NCI-H69 (cell line): ENCODE data around the gene C11orf42.

Experiments
- DNase-seq: peaks from one replicate; lab custom pipeline; 2025; lab: John Stamatoyannopoulos, UW

Gene C11orf42

DNA sequence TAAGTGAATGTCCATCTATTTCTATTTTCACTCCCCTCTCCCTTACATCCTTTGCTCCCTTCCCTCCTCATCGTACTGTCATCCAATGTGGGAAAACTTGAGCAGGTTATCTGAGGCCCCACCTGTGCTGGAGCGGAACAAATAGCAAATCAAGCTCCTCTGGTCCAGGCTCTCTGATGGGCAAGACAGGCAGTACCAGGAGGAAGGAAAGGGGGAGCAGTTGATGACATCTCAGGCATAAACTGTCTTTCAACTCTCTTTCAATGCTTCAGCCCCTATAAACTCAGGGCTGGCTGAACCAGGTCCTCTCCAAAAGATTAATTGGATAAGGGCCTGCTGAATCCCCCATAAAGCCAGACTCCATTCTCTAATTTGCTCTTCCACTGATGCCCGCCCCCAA lies 52.8 kb downstream of the C11orf42 start:
- DNase-seq, result no peak

DNA sequence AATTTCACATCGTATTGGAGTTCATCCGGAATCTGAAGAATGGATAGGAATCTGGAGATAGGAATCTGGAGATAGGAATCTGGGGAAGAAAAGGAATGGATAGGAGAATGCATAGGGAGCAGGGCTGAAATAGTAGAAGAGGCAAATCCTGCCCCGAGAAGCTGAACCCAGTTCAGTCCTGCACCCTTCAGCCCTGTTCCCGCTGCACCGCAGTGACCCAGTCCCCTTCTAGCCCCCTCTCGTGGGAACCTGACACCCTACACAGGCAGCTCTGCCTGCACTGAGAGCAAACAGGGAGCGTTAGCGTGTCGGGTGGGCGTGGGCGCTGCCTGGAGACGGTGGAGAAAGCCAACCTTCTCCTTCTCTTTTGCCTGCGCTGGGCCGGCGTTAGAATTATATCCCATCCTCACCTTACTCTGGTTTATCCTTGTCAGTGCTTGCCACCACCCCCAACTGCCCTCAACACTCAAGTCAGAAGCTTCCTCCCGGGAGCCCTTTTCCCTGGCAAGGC lies 53.3 kb downstream of the C11orf42 start:
- DNase-seq, result peak; percentile 49

DNA sequence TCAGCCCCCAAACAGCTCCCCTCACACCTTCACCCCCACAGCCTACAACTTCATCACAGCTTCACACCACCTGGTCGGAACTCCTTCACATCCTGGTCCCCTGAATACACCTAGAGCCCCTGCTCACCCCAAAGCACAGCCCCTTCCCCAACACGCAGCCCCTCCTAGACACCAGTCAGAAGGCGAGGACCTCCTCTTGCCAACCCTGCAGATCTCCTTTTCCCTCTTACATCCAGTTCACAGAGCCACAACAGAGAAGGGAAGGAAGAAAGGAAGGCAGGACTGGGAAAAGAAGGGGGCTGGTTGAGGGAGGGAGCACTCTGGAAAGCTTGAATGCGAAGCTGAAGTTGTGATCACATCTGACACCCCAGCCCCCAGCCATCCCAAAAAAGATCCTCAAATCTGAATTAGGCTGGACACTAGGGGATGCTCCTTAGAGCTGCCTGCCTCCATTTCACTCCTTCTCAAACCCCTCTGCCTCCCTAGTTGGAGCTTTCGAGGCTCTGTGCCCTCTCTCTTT lies 54.9 kb downstream of the C11orf42 start:
- DNase-seq, result no peak
